Gastroesophageal sphincter (tissue), 4 donors: ENCODE results near the gene BMP8B. TPM values are rescaled to one million over a fixed set of nuclear protein-coding genes. Genes with fewer than 3 reads are reported as not detected.
"Not testable (repeated sequence)": the region's sequence is repeated elsewhere in the genome, so short reads cannot be mapped to it uniquely, and the experiment has no call there.

Experiments
- ATAC-seq: fragments of 150-250 bp; one replicate; pipeline ENCODE4 v1.9.1; 2016; ENCODE audit warnings: mild to moderate bottlenecking, moderate library complexity
- H3K27ac ChIP-seq, 4 donors: fragments of 200-600 bp; sonication (generic) in 3 of 4; 1 replicate in 3 of 4; 2 replicates in 1 of 4; pipeline ENCODE4 v1.5.1; 2016 to 2019
- H3K27me3 ChIP-seq: fragments of 200-600 bp; sonication (generic); one replicate; pipeline ENCODE4 v1.5.1; 2019
- H3K36me3 ChIP-seq, 2 donors: fragments of 200-600 bp; sonication (generic); one replicate each; pipeline ENCODE4 v1.5.1; 2019; ENCODE audit warnings: control low read depth in 1 of 2
- H3K4me1 ChIP-seq, 3 donors: fragments of 200-600 bp; sonication (generic); 1 replicate in 2 of 3; 2 replicates in 1 of 3; pipeline ENCODE4 v1.5.1; 2016 to 2019; ENCODE audit warnings: control low read depth in 2 of 3
- H3K4me3 ChIP-seq, 2 donors: fragments of 200-600 bp; sonication (generic); one replicate each; pipeline ENCODE4 v1.5.1; 2019; ENCODE audit warnings: mild to moderate bottlenecking in 1 of 2, moderate library complexity in 1 of 2
- H3K9me3 ChIP-seq, 3 donors: fragments of 200-600 bp; sonication (generic); one replicate each; pipeline ENCODE4 v1.5.1; 2017 to 2019; ENCODE audit warnings: control low read depth in 2 of 3
- CTCF ChIP-seq, 4 experiments: fragments of 200-600 bp in 2 of 4; fragments of 450-650 bp in 2 of 4; sonication (generic) in 1 of 4; IDR thresholded peaks; one replicate each; pipeline ENCODE4 v1.5.1; 2017 to 2019; ENCODE audit warnings: antibody characterized with exemption in 4 of 4, mild to moderate bottlenecking in 2 of 4, moderate library complexity in 2 of 4
- EP300 ChIP-seq: sonication (generic); formaldehyde crosslinking; IDR thresholded peaks from one replicate; pipeline ENCODE4 v1.6.1; 2017; ENCODE audit warnings: antibody characterized with exemption, mild to moderate bottlenecking
- POLR2A ChIP-seq, 2 donors: fragments of 450-650 bp; IDR thresholded peaks; one replicate each; pipeline ENCODE4 v1.6.1; 2017; ENCODE audit warnings: antibody characterized with exemption in 2 of 2, mild to moderate bottlenecking in 2 of 2, moderate library complexity in 1 of 2
- POLR2AphosphoS5 ChIP-seq: sonication (generic); formaldehyde crosslinking; IDR thresholded peaks from one replicate; pipeline ENCODE4 v1.6.1; 2017; ENCODE audit warnings: antibody characterized with exemption
- WGBS, 2 donors: methylation state at CpG; one replicate each; pipeline ENCODE4 v1.1.5; 2018; ENCODE audit warnings: low coverage in 1 of 2; 5-methylcytosine and 5-hydroxymethylcytosine counted together
- total RNA-seq, 4 donors: library from RNA; depleted of rRNA; stranded (reverse); fragments of >200 nt; gene quantifications; one replicate each; pipeline ENCODE4 v1.1.0, GENCODE V29; 2016

BMP8B gene
- total RNA-seq, 4 donors from 2014 or later: 2.0 to 4.5 (median 2.2) TPM

GRCh38 chr1:39833621-39834385, 45.1 kb upstream of the BMP8B start:
- peaks cover 12% of the 10 kb centered on the region for H3K27me3 ChIP-seq
- no peak for TF ChIP-seq POLR2AphosphoS5
- TF ChIP-seq POLR2A (IDR thresholded peaks at IDR 0.05): no peak
- TF ChIP-seq CTCF (IDR thresholded peaks at IDR 0.05): no peak
- ATAC-seq: no peak
- WGBS, 2 donors: 87 to 92% methylated on average over 8 to 9 of the region's 9 CpGs
- H3K36me3 ChIP-seq: peaks cover 0 to 22% of the 10 kb centered on the region in 2 donors
- no peak overlapping the region for H3K27ac ChIP-seq
- H3K4me3 ChIP-seq: no peak overlapping the region
- H3K9me3 ChIP-seq: no peaks in the 10 kb centered on the region
- no peaks in the 10 kb centered on the region for H3K4me1 ChIP-seq

GRCh38 chr1:39833121-39833520, 44.5 kb upstream of the BMP8B start:
- ATAC-seq: no peak
- H3K36me3 ChIP-seq: peaks cover 0 to 16% of the 10 kb centered on the region in 2 donors
- H3K27ac ChIP-seq: no peak overlapping the region
- no peaks in the 10 kb centered on the region for H3K9me3 ChIP-seq
- WGBS, 2 donors: 67 to 79% methylated on average over 2 of the region's 2 CpGs
- no peaks in the 10 kb centered on the region for H3K4me1 ChIP-seq
- no peak for TF ChIP-seq POLR2A (IDR thresholded peaks at IDR 0.05)
- TF ChIP-seq CTCF (IDR thresholded peaks at IDR 0.05): no peak
- TF ChIP-seq POLR2AphosphoS5: no peak
- TF ChIP-seq EP300: no peak
- H3K27me3 ChIP-seq: peaks cover 18% of the 10 kb centered on the region
- H3K4me3 ChIP-seq: no peak overlapping the region

- Histone ChIP-seq H3K27me3 (peaks cover 26% of the 10 kb centered on the region), H3K4me3 (no peak overlapping the region), H3K4me1 (no peaks in the 10 kb centered on the region), H3K27ac (no peak overlapping the region), H3K36me3 (peaks cover 0 to 7% of the 10 kb centered on the region in 2 donors), H3K9me3 (no peaks in the 10 kb centered on the region)
- WGBS, 2 donors: 56 to 80% methylated on average over 1 to 6 of the region's 6 CpGs
- TF ChIP-seq POLR2A (IDR thresholded peaks at IDR 0.05) (no peak), CTCF (IDR thresholded peaks at IDR 0.05) (no peak)
- no peak for ATAC-seq
These were observed 43.6 kb upstream of the BMP8B start for GRCh38 chr1:39832294-39832693.

GRCh38 chr1:39829791-39830533, 41.3 kb upstream of the BMP8B start:
- TF ChIP-seq POLR2AphosphoS5: no peak
- no peak for TF ChIP-seq POLR2A (IDR thresholded peaks at IDR 0.05)
- no peak for TF ChIP-seq CTCF (IDR thresholded peaks at IDR 0.05)
- TF ChIP-seq EP300: no peak
- Histone ChIP-seq H3K4me3 (no peak overlapping the region), H3K27me3 (peaks cover 31% of the 10 kb centered on the region), H3K9me3 (no peaks in the 10 kb centered on the region), H3K36me3 (no peaks in the 10 kb centered on the region), H3K27ac (no peak overlapping the region), H3K4me1 (no peaks in the 10 kb centered on the region)
- ATAC-seq: no peak
- WGBS, 2 donors: 56 to 81% methylated on average over 3 to 6 of the region's 6 CpGs

GRCh38 chr1:39828734-39829133, 40.1 kb upstream of the BMP8B start:
- Histone ChIP-seq H3K9me3 (no peaks in the 10 kb centered on the region), H3K27ac (no peak overlapping the region), H3K4me3 (no peak overlapping the region), H3K4me1 (no peaks in the 10 kb centered on the region), H3K36me3 (no peaks in the 10 kb centered on the region), H3K27me3 (peaks cover 39% of the 10 kb centered on the region)
- 67 to 83% methylated on average over 2 of the region's 2 CpGs for WGBS, 2 donors
- no peak for ATAC-seq
- TF ChIP-seq CTCF (IDR thresholded peaks at IDR 0.05) (no peak), POLR2A (IDR thresholded peaks at IDR 0.05) (no peak), POLR2AphosphoS5 (no peak), EP300 (no peak)

- not testable (repeated sequence) for H3K4me3 ChIP-seq, H3K9me3 ChIP-seq, H3K27ac ChIP-seq, H3K36me3 ChIP-seq, H3K4me1 ChIP-seq, ATAC-seq
- 68 to 85% methylated on average over 3 to 4 of the region's 6 CpGs for WGBS, 2 donors
- peaks cover 44% of the 10 kb centered on the region for H3K27me3 ChIP-seq
These were observed 39.6 kb upstream of the BMP8B start for GRCh38 chr1:39828255-39828654.
